RWPE2 (cell line): ENCODE results near the gene ITPK1.

Experiments used
- ATAC-seq: fragments of 200-7000 bp; cut with Tn5 transposase; 3 replicates; pipeline ENCODE4 v1.9.1; 2021; ENCODE audit warnings: low read depth
- DNase-seq: peaks from one replicate; pipeline ENCODE4 v3.0.0-alpha.2; 2020; ENCODE audit warnings: low spot score
- H3K27ac ChIP-seq: fragments of 450-650 bp; 2 replicates; pipeline ENCODE4 v1.5.1; 2017; ENCODE audit warnings: mild to moderate bottlenecking; ENCODE audit not compliant: poor library complexity, severe bottlenecking
- H3K27me3 ChIP-seq: fragments of 250-450 bp; sonication (Bioruptor Pico); 2 replicates; pipeline ENCODE4 v1.5.1; 2021; ENCODE audit warnings: mild to moderate bottlenecking, moderate library complexity; ENCODE audit not compliant: insufficient read depth, poor library complexity, severe bottlenecking
- H3K36me3 ChIP-seq: fragments of 250-450 bp; sonication (Bioruptor Pico); 2 replicates; pipeline ENCODE4 v1.5.1; 2020; ENCODE audit warnings: low read depth, mild to moderate bottlenecking, moderate library complexity
- H3K4me1 ChIP-seq: fragments of 250-450 bp; sonication (Bioruptor Pico); 2 replicates; pipeline ENCODE4 v1.5.1; 2021; ENCODE audit warnings: mild to moderate bottlenecking, moderate library complexity; ENCODE audit not compliant: insufficient read depth, poor library complexity, severe bottlenecking
- H3K4me3 ChIP-seq: fragments of 250-450 bp; sonication (Bioruptor Pico); 2 replicates; pipeline ENCODE4 v1.5.1; 2021; ENCODE audit warnings: mild to moderate bottlenecking, moderate library complexity; ENCODE audit not compliant: severe bottlenecking
- H3K9me3 ChIP-seq: fragments of 250-450 bp; sonication (Bioruptor Pico); 2 replicates; pipeline ENCODE4 v1.5.1; 2021; ENCODE audit warnings: mild to moderate bottlenecking, moderate library complexity; ENCODE audit not compliant: severe bottlenecking
- TF ChIP-seq, protein P1 (sequence below): fragments of 450-650 bp; IDR thresholded peaks from one replicate; pipeline ENCODE4 v1.5.1; 2017; ENCODE audit warnings: mild to moderate bottlenecking, moderate library complexity; ENCODE audit not compliant: poor library complexity, severe bottlenecking

ITPK1 gene

DNA sequence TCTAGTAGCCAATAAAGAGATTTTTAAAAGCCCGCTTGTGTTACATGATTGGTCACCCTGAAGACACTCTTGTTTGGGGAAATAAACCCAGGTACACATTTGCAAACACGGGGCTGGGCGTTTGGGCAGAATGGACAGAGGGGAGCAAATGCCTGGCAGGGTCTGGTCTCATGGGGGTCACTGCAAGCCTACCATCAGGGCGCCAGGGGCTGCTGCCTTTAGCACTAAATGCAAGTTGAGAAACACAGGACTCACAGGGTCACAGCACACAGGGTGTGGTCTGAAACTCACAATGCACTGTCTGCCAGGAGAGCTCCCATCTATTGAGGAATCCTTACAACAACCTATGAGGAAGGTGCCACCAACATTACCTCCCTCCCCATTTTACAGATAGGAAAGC is 130.2 kb downstream of the ITPK1 start:
- Histone ChIP-seq H3K9me3 (no peaks in the 10 kb centered on the region), H3K36me3 (peaks cover 22% of the 10 kb centered on the region), H3K27ac (no peak overlapping the region), H3K4me1 (peaks cover 7% of the 10 kb centered on the region), H3K27me3 (no peaks in the 10 kb centered on the region), H3K4me3 (no peak overlapping the region)
- DNase-seq (no peak), ATAC-seq (no peak)
- TF ChIP-seq, protein P1, sequence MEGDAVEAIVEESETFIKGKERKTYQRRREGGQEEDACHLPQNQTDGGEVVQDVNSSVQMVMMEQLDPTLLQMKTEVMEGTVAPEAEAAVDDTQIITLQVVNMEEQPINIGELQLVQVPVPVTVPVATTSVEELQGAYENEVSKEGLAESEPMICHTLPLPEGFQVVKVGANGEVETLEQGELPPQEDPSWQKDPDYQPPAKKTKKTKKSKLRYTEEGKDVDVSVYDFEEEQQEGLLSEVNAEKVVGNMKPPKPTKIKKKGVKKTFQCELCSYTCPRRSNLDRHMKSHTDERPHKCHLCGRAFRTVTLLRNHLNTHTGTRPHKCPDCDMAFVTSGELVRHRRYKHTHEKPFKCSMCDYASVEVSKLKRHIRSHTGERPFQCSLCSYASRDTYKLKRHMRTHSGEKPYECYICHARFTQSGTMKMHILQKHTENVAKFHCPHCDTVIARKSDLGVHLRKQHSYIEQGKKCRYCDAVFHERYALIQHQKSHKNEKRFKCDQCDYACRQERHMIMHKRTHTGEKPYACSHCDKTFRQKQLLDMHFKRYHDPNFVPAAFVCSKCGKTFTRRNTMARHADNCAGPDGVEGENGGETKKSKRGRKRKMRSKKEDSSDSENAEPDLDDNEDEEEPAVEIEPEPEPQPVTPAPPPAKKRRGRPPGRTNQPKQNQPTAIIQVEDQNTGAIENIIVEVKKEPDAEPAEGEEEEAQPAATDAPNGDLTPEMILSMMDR: no peak

DNA sequence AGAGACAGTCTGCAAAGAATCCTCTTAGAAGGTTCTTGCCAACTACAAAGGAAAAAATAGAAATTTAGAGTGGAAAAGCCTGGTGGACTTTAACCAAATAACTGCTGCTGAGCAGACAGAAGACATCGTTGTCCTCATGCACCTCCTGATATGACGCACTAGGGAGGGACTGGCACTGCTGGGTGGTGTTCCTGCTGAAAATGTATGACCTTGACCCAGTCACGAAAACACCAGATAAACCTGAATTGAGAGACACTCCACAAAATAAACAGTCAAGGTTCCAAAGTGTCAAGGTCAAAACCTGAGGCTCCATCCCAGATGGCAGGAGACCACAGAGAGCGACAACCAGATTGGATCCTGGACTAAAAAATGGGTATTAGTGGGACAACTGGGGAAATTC is 130.8 kb downstream of the ITPK1 start:
- no peaks in the 10 kb centered on the region for H3K27me3 ChIP-seq
- ATAC-seq: no peak
- no peak overlapping the region for H3K4me3 ChIP-seq
- H3K4me1 ChIP-seq: peaks cover 7% of the 10 kb centered on the region
- no peak for DNase-seq
- TF ChIP-seq, protein P1: no peak
- H3K27ac ChIP-seq: no peak overlapping the region
- H3K36me3 ChIP-seq: peaks cover 23% of the 10 kb centered on the region
- no peaks in the 10 kb centered on the region for H3K9me3 ChIP-seq

DNA sequence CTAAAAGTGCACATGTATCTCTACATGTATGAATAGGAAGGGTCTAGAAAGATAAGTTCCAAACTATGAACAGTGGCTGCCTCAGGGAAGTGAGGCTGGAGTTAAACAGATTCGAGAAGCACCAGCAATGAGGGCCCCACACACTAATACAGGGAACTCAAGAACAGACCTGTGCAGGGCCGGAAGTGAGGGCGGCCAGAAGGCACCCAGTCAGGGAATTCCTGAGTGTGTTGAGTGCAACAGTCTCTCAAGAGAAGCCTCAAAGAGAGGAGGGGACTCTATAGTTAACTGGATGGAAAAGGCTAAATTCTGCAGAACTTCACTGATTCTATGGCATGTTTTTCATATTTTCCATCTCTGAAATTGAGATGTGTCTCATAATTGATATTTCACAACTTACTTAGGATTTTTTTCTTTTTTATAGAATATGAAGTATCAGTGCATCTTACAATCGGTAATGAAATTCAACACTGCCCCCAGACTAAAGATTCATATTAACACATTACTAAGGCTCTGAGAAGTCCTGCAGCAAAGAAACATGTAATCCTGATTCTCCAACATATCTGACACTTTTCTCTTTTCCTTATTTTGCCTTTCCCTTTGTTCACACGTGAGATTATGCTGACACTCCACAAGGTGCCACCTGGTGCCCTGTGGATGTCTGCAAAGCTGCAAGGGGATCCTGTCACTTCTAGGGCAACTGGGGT is 131.5 kb downstream of the ITPK1 start:
- peaks cover 23% of the 10 kb centered on the region for H3K36me3 ChIP-seq
- H3K27ac ChIP-seq: no peak overlapping the region
- ATAC-seq (no peak), DNase-seq (no peak)
- no peaks in the 10 kb centered on the region for H3K27me3 ChIP-seq
- TF ChIP-seq, protein P1: no peak
- H3K4me3 ChIP-seq: no peak overlapping the region
- peaks cover 3% of the 10 kb centered on the region for H3K9me3 ChIP-seq
- peaks cover 7% of the 10 kb centered on the region for H3K4me1 ChIP-seq

DNA sequence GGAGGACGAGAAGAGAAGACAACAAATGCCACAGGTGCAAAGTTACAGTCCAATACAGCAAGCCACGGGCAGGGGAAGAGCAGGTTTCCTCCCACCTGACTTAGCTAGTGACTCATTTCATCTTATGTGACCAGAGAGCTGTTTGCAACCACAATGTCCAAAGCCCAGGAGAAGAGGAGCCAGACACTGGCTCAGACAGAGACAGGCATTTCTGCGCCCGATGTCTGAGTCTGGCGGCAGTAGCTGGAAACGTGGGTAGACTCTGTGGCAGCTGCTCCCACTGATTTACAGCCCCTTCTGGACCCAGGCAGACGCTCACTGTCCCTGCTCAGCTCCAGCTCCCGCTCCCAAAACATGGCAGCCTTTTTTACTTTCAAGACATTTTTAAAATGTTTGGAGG is 132.8 kb downstream of the ITPK1 start:
- DNase-seq (no peak), ATAC-seq (no peak)
- TF ChIP-seq, protein P1: no peak
- H3K27ac ChIP-seq: no peak overlapping the region
- H3K9me3 ChIP-seq: peaks cover 8% of the 10 kb centered on the region
- no peak overlapping the region for H3K4me3 ChIP-seq
- peaks cover 29% of the 10 kb centered on the region for H3K36me3 ChIP-seq
- H3K27me3 ChIP-seq: no peaks in the 10 kb centered on the region
- peaks cover 7% of the 10 kb centered on the region for H3K4me1 ChIP-seq

DNA sequence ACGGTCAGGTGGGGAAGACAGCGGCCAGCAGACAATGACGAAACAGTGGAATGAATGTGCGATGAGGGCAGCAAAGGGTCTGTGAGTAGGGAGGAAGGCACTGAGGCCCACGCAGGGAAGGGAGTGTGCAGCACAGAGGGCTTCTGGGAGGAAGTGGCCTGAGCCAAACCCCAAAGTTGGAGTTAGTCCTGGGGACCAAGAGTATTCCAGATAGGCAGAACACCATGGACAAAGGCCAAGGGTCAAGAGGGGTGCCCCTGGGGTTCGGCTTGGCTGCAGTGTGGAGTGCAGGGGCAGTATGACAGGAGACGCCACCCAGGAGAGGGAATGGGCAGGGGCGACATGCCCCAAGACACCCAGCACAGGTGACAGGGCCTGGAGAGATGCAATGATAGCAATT is 134.0 kb downstream of the ITPK1 start:
- peaks cover 11% of the 10 kb centered on the region for H3K9me3 ChIP-seq
- no peak for ATAC-seq

More for the DNA sequence above, 134.0 kb downstream of the ITPK1 start:
- H3K27ac ChIP-seq: no peak overlapping the region
- no peaks in the 10 kb centered on the region for H3K27me3 ChIP-seq
- peaks cover 40% of the 10 kb centered on the region for H3K36me3 ChIP-seq
- H3K4me1 ChIP-seq: peaks cover 7% of the 10 kb centered on the region
- TF ChIP-seq, protein P1: no peak
- DNase-seq: no peak
- H3K4me3 ChIP-seq: no peak overlapping the region
